K562 (cell line): ENCODE data around the gene TMEM120B. TPM values are rescaled to one million over a fixed set of nuclear protein-coding genes. Genes with fewer than 3 reads are reported as not detected.
A peak's percentile ranks its signal among the peaks of the same experiment; 100 is the strongest.

ENCODE experiments used
- ELF1 ChIP-seq: fragments of 200-800 bp; sonication (Bioruptor generic); IDR thresholded peaks from 2 replicates; pipeline ENCODE4 v1.6.1; 2016; ENCODE audit warnings: missing genetic modification characterization, missing compliant biosample characterization
- EWSR1 ChIP-seq: fragments of 450-650 bp; IDR thresholded peaks from 2 replicates; pipeline ENCODE4 v1.6.1; 2018; ENCODE audit warnings: borderline replicate concordance, mild to moderate bottlenecking, low read depth, moderate library complexity; ENCODE audit not compliant: partially characterized antibody
- FOSL1 ChIP-seq: fragments of 200-800 bp; sonication (Bioruptor generic); conservative IDR thresholded peaks from 2 replicates; pipeline ENCODE4 v1.6.1; 2016; ENCODE audit warnings: missing genetic modification characterization, missing compliant biosample characterization
- HDGF ChIP-seq: fragments of 450-650 bp; IDR thresholded peaks from 2 replicates; pipeline ENCODE4 v1.6.1; 2016
- NCOA4 ChIP-seq: fragments of 450-650 bp; IDR thresholded peaks from 2 replicates; pipeline ENCODE4 v1.6.1; 2018; ENCODE audit warnings: mild to moderate bottlenecking; ENCODE audit not compliant: partially characterized antibody
- PYGO2 ChIP-seq: fragments of 450-650 bp; IDR thresholded peaks from 2 replicates; pipeline ENCODE4 v1.6.1; 2016; ENCODE audit warnings: mild to moderate bottlenecking, missing genetic modification characterization, moderate library complexity, missing compliant biosample characterization
- TCF7 ChIP-seq: sonication (generic); IDR thresholded peaks from 2 replicates; pipeline ENCODE4 v1.6.1; 2016; ENCODE audit warnings: antibody characterized with exemption, borderline replicate concordance
- THRAP3 ChIP-seq: fragments of 450-650 bp; IDR thresholded peaks from 2 replicates; pipeline ENCODE4 v1.6.1; 2016; ENCODE audit warnings: mild to moderate bottlenecking, inconsistent platforms, borderline replicate concordance
- TOE1 ChIP-seq, 2 experiments: fragments of 450-650 bp in 1 of 2; sonication (generic) in 1 of 2; formaldehyde crosslinking in 1 of 2; IDR thresholded peaks; 2 replicates each; pipeline versions ENCODE4 v1.7.1 to v1.8.0; 2016 to 2022; ENCODE audit warnings: borderline replicate concordance in 2 of 2, mild to moderate bottlenecking in 2 of 2, antibody characterized with exemption in 1 of 2, inconsistent platforms in 1 of 2, low read depth in 1 of 2, missing genetic modification reagents in 1 of 2, moderate library complexity in 1 of 2
- ZFX ChIP-seq: sonication (generic); formaldehyde crosslinking; IDR thresholded peaks from 2 replicates; pipeline ENCODE4 v1.8.0; 2022; ENCODE audit warnings: mild to moderate bottlenecking, missing genetic modification reagents, moderate library complexity
- ZNF217 ChIP-seq: sonication (generic); formaldehyde crosslinking; IDR thresholded peaks from 2 replicates; pipeline ENCODE4 v1.8.0; 2022; ENCODE audit warnings: mild to moderate bottlenecking, missing genetic modification reagents
- polyA plus RNA-seq, 8 experiments: library from polyadenylated mRNA; depleted of rRNA in 4 of 8; stranded (reverse) in 5 of 8; unstranded in 3 of 8; fragments of >200 nt; fragmentation: Nextera tagmentation in 2 of 8; fragmentation: Illumina TruSeq in 1 of 8; extraction: Ambion mirVana in 2 of 8; extraction: Trizol in 1 of 8; gene quantifications; 2 replicates each; pipeline versions ENCODE4 v1.2.1 to v1.2.3, GENCODE V29; 2011 to 2014; ENCODE audit warnings: inconsistent platforms in 1 of 8, missing spikeins in 1 of 8
- total RNA-seq, 7 experiments: library from RNA; depleted of rRNA in 6 of 7; stranded (reverse); fragments of >200 nt in 6 of 7; fragmentation: Illumina TruSeq in 2 of 7; extraction: Trizol in 2 of 7; gene quantifications; 2 replicates each; pipeline versions ENCODE4 v1.2.1 to v1.2.3, GENCODE V29; 2011 to 2021; ENCODE audit warnings: low replicate concordance in 1 of 7
- TF ChIP-seq, protein P1 (sequence below): fragments of 250-450 bp; sonication (Bioruptor Pico); IDR thresholded peaks from 2 replicates; pipeline ENCODE4 v1.8.0; 2021; ENCODE audit warnings: moderate library complexity, mild to moderate bottlenecking, inconsistent platforms
- TF ChIP-seq, protein P2 (sequence below): fragments of 250-450 bp; sonication (Bioruptor Pico); IDR thresholded peaks from 2 replicates; pipeline ENCODE4 v1.5.0; 2021; ENCODE audit warnings: mild to moderate bottlenecking, moderate library complexity
- TF ChIP-seq, protein P3 (sequence below): fragments of 250-450 bp; sonication (Bioruptor Pico); IDR thresholded peaks from 2 replicates; pipeline ENCODE4 v1.4.0; 2020

The TMEM120B gene
- total and polyA plus RNA-seq, 9 of the 15 experiments (the other 6 are each of a cell fraction or from before 2014, with no cell fraction given) = 1.7 to 18.6 (median 7.4) TPM

DNA sequence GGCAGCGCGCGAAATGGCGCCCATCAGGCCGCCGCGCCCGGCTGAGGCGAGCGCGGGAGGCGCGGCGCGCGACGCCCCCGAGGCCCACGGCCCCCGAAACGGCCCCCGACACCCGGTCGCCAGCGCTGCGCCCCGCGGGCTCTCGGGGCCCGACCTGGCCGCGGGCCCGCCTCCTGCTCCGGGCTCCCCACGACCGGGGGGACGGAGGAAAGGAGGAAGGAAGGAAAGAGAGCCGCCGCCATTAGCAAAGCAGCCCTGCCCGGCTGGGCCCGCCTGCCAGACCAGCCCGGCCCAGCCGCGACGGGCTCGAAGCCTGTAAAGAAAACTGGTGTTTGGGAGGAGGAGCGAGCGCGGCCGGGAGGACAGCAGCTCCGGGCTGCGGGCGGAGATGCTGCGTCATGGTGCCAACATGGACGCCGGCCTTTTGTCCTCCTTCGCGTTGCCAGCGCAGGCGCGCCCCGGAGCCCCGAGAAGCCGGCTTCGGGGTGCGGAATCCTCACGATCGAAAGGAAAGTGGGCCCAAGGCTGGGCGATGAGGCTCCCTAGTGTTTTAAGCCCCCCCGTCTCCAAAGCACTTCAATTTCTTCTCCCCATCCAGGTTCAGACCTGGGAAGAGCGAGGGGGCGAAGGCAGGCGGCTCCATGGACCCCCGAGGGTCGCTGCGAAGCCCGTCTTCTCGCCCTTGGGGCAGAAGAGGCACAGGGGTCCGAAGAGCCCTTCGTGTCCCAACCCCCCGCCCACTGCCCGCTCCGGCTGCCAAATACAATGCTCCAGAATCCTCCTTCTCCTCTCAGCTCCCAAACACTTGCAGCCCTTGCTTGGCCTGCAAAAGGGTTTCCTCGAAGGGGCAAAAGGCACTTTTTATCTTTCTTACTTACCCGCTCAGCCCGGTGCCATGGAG, 88.4 kb downstream of the TMEM120B start (continued):
- TF ChIP-seq PYGO2 (tag) (no peak), NCOA4 (no peak), TCF7 (no peak), ZNF217 (CRISPR knock-in tag) (no peak), EWSR1 (no peak), ZFX (peak; percentile 84), TOE1 (IDR thresholded peaks at IDR 0.05; ENCODE audit: borderline replicate concordance) (no peak), TOE1 (CRISPR knock-in tag; IDR thresholded peaks at IDR 0.05; ENCODE audit: borderline replicate concordance, low read depth) (no peak), THRAP3 (no peak), HDGF (no peak), ELF1 (tag) (no peak), FOSL1 (tag) (0 out of 2 replicates have a peak, but pooled peaks have one; percentile 14)
- TF ChIP-seq, protein P1, sequence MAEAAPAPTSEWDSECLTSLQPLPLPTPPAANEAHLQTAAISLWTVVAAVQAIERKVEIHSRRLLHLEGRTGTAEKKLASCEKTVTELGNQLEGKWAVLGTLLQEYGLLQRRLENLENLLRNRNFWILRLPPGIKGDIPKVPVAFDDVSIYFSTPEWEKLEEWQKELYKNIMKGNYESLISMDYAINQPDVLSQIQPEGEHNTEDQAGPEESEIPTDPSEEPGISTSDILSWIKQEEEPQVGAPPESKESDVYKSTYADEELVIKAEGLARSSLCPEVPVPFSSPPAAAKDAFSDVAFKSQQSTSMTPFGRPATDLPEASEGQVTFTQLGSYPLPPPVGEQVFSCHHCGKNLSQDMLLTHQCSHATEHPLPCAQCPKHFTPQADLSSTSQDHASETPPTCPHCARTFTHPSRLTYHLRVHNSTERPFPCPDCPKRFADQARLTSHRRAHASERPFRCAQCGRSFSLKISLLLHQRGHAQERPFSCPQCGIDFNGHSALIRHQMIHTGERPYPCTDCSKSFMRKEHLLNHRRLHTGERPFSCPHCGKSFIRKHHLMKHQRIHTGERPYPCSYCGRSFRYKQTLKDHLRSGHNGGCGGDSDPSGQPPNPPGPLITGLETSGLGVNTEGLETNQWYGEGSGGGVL (CRISPR knock-in tag) = no peak
- TF ChIP-seq, protein P2, sequence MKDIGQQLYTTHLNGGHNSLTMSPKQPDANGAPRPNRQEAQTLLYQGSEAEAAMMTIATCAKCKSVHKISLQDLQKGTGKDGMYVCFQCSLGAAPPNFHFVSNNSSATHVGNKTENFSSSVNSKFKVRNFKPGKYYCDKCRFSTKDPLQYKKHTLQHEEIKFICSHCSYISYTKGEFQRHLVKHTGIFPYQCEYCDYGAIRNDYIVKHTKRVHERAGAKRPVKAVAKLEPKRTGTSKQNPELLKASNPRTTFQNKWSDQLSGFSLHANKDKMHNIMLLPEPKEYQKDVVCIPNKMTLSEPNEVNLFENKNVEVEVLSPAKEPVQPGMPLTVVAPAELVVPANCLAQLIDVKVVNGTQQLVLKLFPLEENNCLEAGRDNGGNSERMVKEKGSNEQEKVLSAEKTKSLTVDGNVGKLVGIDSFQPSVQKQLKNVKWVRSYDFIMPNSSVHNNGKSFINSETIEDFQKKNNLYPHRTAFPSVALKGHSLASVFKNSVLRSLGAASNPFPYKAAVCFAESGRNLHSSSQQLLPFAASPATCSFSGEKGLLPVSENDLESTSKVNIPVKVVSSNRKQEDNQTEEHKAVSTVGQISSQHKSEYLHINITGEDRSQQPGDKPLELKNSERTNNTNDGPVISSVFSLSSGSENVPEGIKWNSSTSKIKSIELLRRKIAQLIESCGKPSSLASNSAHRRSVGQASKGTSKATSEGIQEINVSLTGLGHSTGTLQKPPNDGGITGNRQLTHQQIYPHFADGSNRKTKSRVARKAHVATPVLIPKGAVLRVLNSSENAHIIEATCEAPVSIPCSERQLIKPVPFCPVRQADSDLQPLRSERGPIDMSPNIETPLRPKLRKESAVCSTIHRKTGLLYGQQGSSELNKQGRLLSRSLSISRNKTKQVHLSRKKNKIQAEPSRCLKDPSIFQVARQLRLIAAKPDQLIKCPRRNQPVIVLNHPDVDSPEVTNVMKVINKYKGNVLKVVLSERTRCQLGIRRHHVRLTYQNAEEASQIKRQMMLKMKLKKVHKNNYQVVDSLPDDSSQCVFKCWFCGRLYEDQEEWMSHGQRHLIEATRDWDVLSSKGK (CRISPR knock-in tag) = no peak
- TF ChIP-seq, protein P3, sequence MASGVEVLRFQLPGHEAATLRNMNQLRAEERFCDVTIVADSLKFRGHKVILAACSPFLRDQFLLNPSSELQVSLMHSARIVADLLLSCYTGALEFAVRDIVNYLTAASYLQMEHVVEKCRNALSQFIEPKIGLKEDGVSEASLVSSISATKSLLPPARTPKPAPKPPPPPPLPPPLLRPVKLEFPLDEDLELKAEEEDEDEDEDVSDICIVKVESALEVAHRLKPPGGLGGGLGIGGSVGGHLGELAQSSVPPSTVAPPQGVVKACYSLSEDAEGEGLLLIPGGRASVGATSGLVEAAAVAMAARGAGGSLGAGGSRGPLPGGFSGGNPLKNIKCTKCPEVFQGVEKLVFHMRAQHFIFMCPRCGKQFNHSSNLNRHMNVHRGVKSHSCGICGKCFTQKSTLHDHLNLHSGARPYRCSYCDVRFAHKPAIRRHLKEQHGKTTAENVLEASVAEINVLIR = no peak
